IPS-NIHi7 (cell line): ENCODE data around the gene PKNOX2.

Source experiments
- DNase-seq: peaks from one replicate; pipeline ENCODE4 v3.0.0; 2012; ENCODE audit warnings: mixed read lengths; ENCODE audit errors: extremely low spot score

The PKNOX2 gene

DNA sequence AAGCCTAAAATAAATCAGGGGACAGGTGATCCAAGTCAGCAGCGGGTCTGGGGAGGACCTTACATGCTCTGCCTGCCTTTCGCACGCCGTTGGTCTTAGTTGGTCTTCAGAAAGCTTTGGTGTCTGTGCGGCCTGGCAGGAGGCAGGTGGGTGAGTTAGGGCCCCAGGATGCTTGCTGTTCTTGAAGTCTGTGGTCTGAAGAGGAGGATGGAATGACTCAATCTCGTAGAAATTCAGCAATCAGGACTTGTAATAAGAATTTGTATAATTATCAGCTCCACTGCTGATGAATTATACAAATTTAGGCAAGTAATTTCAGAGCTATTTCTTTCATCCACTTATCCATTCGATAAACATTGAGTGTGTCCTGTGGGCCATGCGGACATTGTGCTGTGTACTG is 193.0 kb downstream of the PKNOX2 start:
- DNase-seq = no peak

DNA sequence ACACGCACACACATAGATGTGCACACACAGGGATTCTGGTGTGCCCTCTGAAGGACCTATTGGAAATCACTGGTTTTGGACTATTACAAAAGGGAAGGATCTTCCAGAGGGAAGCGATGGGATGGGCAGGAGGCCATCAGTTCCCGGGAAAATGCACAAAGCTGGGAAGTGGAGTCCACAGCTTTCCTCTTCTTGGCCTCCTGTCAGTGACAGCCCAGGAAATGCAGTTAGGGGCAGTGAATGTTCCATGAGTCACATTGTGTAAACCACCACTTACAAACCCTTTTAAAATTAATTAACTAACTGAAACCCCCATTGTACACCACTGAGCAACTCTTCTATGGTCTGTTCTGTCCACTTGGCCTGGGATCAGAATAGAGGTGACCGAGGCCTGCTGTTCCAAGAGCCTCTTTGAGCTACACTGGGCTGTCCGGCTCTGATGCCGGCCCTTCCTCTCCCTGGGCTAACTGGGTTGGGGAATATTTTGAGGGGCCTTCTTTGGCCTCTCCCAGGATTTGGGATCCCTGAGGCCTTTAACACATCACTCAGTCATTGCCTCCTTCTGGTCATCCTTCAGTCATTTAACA is 193.8 kb downstream of the PKNOX2 start:
- DNase-seq = no peak

DNA sequence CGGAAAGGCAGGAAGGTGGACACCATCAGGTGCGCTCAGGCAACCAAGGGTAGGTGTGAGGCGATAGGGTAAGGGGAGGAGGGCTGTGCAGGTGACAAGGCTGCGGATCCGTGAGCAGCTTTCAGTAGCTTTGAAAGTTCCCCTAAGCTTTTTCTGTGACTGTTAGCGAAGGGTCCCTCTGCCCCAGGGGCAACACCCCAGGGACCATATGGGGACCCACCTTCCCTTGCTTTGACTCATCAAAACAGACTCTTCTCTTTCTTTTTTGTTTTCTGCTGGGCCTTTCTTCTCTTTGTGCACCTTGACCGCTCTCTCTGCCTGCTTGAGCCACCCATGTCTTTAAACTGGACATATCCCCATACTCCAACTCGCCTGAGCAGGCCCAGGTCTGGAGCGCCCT is 194.6 kb downstream of the PKNOX2 start:
- DNase-seq = no peak

DNA sequence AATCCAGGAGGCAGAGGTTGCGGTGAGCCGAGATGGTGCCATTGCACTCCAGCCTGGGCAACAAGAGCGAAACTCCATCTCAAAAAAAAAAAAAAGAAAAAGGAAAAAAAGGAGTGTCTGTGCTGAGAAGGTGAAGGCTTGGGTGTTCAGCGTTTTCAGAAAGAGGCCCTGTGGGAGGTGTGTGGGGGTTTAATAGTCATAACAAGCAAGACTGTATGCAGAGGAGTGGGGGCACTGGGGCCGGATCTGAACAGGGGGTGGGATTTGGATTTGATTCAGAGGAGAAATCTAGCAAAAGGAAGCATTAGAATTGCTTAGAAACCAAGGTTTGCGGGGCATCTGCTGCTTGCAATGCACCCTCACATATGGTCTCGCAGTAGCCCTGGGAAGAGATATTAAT is 195.5 kb downstream of the PKNOX2 start:
- no peak for DNase-seq

DNA sequence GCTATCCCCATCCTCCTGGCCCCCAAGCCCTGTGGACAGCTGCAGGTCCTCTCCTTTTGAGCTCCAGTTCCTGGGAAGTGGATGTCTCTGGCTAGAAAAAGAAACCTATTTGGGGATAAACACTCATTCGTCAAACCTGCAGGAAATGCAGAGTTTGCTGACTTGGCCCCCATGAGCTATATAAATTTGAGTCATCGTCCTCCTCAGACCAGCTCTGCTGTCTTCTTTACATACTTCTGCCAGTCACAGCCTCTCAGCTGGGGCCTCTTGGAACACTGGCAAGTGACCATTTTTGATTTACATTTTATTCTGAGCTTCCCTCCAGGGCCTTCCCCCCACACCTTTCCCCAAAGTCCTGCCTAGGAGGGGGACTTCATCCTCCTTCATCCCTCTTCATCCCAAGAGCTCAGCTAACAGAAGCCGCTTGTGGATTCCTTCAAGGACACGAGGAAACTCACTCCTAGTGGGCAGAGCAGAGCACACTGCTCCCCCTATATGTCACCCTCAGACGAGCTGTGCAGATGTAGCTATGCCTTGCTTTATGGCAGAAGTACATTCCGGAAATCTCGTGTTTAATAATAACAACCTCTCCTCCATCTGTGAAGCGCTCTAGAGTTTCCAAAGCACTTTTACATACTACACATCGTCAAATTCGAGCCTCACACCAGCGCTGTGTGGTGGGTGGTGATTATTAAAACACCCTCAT is 199.7 kb downstream of the PKNOX2 start:
- no peak for DNase-seq

DNA sequence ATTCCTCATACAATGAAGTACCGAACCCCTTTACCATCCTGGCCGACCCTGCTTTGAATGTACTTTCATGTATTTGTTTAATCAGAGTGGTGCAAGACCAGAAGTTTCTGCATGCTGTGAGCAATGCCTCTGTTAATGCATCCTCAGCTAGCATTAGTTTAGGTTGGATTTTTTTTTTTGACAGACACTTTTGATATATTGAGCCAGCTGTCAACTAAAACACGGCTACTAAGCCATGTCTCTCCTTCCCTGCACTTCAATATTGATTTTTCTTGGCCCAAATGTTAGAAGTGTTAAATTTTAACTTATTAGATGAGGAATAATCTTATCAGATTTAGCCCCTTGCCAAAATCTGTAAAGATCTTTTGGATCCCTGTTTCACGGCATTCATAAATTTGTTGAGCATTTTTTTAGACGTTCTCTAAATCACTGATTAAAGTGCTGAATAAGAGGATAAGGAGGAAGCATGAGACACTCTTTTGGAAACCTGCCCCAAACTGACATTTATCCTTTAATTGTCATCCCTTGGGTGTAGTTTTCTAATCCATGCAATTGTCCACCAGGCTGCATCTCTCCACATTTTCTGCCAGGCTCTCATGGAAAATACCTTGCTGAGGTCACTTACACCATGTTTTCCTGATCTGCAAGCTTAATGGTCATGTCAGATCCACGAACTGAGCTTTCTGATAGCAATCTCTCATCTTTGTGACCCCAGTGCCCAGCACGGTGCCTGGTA is 200.8 kb downstream of the PKNOX2 start:
- DNase-seq = no peak

DNA sequence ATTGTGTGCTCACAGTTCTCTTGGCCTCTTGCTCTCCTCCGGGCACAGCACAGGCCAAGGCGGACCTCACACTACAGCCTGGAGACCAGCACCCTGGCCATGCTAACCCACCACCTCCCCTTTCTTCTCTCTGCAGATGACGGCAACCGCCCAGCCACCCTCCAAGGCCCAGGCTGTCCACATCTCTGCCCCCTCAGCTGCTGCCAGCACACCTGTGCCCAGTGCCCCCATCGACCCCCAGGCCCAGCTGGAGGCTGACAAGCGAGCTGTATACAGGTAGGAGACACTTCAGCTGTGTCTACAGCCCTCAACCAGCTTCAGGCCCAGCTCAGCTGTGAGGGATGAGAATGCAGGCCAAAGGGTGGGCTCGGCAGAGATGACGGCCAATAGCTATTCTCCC is 203.2 kb downstream of the PKNOX2 start:
- no peak for DNase-seq

DNA sequence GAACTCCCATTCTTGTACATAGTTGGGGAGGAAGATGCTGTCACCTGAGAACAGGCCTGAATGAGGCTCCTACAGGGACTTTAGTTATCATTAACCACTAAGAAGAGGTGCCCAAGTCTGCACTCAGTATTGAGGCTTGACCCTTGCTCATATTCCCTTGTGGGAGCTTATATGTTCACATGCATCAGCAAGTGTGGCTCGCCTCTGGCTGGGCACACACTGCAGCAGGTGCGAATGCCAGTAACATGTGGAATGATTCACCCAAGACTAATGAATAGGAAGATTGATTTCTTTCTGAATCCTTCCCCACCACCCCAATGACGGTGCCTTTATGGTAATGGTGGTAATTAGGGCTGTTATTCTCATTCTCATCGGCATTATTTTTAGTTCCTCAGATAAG is 204.2 kb downstream of the PKNOX2 start:
- DNase-seq = no peak

DNA sequence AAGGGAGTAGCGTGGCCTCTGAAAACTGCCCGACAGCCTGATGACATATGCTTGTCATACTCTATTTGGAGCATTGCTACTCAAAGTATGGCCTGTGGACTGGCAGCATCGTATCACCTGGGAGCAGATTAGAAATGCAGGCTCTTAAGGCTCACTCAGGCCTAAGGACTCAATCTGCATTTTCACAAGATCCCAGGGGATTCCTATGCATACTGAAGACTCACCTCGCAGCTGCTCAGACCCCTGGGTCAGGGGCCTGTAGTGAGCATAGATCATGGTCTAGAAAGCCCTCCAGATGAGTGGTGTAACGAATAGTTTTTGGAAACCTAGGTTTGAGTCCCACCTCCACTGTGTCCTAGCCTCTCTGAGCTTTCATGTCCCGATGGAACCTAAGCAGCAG is 205.3 kb downstream of the PKNOX2 start:
- DNase-seq = no peak

DNA sequence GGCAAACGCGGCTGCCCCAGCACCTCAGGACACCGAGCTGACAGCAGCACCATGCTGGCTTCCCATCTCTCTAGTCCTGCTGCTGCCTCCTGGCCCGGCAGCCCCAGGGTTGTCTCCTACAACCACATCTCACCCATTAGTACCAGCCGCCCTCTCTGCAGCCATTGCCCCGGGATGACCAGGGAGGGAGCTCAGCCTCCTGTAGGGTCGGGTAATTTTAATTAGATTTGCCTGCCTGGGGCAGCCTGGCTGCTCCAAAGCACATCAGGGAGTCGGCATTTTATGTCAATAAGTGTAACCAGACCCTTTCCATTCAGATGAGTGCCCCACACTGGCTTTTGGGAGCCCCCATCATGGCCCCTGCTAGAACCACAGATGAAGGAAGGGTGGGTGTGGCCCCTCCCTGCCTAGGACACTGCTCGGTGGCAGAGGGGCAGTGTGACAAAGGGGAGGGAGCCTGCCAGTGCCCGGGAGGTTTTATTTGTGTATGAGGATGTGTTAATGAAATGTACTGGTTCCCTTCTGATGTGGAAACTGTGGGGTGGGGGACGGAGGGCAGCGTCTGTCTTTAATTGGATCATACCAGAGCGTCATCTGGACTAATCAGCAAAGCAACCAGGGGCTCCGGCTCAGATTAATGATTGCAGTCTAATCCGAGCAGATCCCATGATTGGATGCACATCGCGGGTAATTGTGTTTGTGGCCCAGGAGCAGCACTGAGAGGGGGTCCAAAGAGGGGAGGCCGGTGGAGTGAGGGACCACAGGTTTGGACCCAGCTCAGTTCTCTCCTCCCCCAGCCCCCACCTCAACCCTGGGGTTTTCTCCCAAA is 206.2 kb downstream of the PKNOX2 start:
- no peak for DNase-seq

DNA sequence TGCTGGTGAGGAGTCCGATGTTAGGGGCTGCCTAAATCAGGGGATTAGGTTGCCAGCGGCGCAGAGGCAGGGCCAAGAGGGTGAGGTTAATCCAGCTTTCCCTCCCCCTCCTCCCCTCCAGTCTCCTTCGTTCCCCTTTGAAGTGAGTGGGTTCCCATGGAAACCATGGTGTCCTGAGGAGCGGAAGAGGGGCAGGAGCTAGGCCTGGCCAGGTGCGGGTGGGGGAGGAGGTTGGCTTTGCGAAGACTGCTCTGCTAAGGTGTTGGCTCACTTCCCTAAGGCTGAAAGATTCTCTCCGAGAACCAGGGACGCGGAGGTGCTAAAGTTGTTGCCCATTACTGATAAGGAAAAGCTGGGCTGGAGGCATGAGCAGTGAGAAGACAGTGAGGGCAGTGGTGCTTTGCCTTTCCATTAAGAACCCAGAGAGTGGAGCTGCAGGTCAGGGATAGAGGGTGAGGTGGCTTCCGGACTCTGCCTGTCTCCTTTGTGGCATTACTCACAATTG is 206.9 kb downstream of the PKNOX2 start:
- DNase-seq = peak; percentile 91

DNA sequence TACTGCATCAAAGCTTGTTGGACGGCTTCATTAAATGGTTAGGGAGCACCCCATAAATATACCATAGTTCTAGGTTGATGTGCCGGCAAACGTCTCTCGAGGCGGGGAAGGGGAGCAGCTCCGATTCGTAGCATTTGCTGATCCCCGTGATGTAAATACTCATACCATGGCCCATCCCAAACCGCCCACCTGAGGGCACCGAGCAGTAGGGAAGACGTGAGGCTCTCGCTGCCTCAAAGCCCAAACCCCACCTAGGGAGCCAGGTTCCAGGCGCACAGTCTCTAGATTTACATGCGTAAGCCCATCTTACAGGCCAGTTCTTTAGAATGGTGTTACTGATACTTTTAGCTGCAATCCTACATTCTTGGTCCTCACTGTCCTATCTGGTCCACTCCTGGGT is 207.5 kb downstream of the PKNOX2 start:
- DNase-seq = no peak

DNA sequence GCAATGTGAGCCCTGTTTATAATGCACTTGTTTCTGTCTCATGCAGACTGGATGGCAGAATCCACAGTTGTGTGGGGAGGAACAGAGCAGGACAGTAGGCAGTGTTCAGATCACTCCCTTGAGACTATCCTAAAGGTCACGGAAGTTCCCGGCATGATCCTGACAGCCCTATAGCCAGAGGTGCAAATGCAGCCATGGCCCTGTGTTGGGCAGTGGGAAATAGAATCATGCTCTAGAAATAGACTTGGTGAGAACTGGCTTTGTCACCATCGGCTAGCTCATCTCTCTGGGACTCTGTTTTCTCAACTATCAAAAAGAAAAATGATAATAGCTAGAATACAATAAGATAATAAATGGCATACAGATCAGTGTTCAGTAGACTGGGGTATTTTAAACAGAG is 208.4 kb downstream of the PKNOX2 start:
- no peak for DNase-seq

DNA sequence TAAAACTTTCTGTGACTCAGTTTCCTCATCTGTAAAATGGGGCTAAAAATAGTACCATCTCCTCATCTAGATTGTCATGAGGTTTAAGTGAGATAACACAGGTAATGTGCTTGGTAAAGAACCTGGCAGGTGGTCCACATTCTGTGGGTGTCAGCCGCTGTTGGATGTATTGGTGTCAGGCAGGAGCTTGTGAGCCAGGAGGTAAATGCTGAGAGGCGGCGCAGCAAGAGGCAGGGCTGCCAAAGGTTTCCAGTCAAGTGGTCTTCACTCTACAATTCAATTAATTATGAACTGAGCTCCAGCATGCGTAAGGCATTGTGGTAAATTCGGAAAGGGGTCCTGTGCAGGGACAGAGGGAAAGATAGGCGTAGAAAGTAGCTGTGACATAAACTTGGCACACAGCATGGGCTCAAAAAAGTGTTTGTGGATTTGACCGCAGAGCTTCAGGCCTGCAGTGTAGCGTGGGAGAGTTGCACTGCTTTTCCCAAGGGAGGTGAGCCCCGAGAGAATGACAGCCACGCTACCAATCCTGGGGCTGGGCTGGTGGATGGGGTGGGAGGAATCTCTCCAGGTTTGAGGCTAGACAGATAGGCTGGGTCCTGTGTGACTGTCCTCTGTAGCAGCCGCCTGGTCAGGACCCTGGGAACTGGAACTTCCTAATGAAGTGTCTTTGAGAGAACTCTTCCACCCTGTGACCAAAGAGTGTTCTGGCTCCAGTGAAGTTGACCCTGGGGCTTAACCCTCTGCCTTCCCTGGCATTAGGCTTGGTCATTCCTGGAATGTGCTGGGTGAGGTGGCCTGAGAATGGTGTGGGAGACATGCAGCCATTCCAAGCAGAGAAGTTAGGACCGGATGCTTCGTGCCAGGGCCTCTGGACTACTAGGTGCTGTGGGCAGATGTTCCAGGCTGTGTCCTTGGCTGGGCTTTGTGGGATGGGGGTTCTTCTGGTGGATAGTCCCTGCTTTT is 209.2 kb downstream of the PKNOX2 start:
- DNase-seq = no peak

DNA sequence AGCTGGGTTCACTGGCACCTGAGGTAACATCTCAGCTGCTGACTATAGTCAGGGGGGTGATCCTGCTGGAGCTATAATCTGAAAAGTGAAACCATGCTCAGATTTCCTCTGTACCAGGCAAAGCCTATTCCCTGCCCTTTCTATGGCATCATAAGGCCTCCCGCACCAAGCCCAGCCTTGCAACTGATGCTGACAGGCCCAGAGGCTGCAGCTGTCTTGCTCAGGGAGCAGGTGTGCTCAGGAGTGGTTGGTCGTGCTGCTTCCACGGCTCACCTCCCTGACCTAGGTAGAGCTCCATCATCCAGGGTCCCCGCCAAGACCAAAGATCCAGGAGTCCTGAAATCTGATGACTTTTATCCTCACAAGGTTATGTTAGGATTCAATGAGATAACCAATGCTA is 209.8 kb downstream of the PKNOX2 start:
- no peak for DNase-seq

DNA sequence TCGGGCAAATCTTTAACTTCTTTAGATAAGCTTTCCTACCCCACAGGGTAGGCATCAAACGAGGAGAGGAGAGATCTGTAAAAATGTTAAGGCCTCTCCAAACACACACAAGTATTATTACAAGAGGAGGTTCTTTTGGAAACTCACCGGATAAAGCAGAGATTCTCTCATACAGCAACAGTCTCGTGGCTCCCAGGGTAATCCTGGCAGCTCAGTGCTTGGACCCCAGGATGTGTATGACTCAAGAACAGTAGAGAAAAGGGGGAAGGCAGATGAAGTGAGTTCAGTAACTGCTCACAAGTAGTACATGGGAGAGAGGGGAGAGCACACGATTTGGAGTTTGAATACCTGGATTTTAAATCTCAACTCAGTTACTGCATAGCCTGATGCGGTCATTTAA is 210.6 kb downstream of the PKNOX2 start:
- no peak for DNase-seq

DNA sequence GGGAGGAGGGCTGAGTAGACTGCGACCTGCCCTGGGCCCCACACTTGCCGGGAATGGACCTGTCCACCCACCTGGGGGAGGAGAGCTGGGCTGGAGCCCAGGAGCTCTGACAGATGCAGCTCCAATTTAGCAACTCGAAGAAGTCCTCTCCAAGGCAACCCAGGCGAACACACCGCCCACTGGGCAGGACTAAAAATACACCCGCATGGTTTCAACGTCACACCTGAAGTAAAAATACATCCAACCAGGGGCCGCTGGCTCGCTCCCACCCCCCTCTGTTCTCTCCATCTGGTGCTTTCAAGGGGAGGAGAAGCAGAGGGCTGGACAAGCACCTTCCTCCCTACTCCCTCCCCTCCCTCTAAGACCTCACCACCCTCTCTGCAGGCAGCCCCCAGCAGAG is 211.6 kb downstream of the PKNOX2 start:
- no peak for DNase-seq

DNA sequence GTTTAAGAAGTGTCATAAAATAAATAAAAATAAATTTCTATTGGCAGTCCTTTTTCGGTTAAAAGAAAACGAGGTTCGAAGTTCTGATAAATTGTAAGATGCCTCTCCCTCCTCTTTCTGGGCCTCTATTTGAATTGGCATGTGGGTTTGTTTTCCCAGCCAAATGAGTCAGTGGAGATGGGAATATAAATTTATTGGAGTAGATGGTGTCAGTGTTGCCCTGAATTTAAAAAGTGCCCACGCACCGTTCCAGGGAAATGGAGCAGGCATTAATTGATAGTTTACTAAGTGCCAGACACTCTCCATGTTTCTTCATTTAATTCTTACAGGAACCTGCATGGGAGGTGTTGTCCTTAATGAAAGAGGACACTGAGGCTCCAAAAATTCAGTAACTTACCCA is 212.3 kb downstream of the PKNOX2 start:
- DNase-seq = no peak

DNA sequence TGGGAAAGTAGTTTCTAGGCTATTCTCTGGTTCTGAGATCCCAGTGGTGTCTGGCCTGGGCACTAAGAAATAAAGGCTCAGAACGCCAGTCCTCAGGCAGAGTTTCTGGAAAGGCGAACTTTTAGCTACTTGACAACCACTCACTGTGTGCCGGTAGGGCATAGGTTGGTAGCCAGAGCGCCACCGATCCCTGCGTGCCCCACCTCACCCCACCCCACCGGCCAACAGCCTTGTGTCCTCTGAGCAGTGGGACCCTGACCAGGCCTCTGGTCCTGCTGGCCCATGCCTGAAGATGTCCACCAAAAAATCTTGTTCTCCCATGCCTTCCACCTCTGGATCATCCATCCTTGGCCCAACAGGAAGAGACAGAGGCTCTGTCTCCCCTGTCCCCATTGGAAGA is 213.5 kb downstream of the PKNOX2 start:
- no peak for DNase-seq

DNA sequence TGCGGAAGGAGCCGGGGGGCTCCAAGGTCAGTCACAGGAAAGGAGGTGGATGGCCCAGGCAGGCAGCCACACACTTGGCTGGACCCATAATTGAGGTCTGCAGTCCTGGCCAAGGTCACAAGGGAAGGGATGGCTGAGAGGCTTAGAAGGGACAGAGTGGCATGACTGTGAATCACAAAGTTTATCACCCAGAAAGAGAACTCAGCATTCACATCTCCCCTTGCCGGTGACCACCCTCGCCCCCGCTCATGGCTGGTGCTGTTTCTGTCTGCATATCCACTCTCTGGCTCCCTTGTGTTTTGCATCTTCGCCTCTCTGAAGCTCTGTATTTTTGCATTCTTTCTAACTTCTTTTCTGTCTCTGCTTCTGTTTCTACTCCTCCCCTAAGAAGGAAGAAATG is 214.0 kb downstream of the PKNOX2 start:
- DNase-seq = no peak

DNA sequence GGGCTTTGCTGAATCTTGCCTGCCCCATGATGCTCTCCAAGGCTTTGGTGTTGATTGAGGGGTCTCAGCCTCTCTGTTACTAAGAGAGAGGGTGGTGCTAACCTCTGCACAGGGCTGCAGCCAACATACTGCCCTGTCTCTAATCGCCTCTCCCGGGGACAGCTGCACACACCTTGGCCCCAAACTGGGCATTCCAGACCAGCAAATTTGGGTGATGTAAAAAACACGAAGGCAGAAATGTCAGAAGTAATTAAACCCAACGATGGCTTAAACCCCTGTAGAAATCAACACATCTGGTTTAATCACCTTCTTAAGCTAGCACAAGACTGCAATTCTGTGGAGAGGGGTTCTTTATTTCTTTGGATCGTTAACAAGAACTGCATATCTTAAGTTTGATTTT is 215.0 kb downstream of the PKNOX2 start:
- no peak for DNase-seq
